Measurements from ENCODE around the gene COMMD10. TPM values are rescaled to one million over a fixed set of nuclear protein-coding genes. Genes with fewer than 3 reads are reported as not detected.

Gene COMMD10
- total and polyA plus RNA-seq, 2 of the 8 experiments (the other 6 are each of a cell fraction or from before 2014, with no cell fraction given), result 16.5 to 43.4 TPM

DNA sequence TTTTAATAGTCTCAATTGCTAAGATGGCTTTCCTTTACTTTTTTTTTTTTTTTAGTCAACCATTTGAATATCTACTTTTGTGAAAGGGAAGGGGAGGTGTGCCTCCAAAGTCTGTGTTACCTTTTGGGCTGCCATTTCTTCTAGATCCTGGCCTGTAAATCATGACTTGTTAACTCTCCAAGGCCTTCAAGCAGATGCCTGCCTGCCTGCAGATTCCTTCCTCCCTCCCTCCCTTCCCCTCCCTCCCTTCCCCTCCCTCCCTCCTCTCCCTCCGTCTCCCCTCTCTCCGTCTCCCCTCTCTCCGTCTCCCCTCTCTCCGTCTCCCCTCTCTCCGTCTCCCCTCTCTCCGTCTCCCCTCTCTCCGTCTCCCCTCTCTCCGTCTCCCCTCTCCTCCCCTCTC is 73.1 kb downstream of the COMMD10 start (continued):
- no peak for TF ChIP-seq RXRA (IDR thresholded peaks at IDR 0.05; ENCODE audit: insufficient read depth, low read depth, low read length)
- TF ChIP-seq TBP (IDR thresholded peaks at IDR 0.05; ENCODE audit: low read depth, low read length), result no peak
- no peak for TF ChIP-seq HDAC6 (IDR thresholded peaks at IDR 0.05; ENCODE audit: low read depth, low read length)
- TF ChIP-seq, protein P1, sequence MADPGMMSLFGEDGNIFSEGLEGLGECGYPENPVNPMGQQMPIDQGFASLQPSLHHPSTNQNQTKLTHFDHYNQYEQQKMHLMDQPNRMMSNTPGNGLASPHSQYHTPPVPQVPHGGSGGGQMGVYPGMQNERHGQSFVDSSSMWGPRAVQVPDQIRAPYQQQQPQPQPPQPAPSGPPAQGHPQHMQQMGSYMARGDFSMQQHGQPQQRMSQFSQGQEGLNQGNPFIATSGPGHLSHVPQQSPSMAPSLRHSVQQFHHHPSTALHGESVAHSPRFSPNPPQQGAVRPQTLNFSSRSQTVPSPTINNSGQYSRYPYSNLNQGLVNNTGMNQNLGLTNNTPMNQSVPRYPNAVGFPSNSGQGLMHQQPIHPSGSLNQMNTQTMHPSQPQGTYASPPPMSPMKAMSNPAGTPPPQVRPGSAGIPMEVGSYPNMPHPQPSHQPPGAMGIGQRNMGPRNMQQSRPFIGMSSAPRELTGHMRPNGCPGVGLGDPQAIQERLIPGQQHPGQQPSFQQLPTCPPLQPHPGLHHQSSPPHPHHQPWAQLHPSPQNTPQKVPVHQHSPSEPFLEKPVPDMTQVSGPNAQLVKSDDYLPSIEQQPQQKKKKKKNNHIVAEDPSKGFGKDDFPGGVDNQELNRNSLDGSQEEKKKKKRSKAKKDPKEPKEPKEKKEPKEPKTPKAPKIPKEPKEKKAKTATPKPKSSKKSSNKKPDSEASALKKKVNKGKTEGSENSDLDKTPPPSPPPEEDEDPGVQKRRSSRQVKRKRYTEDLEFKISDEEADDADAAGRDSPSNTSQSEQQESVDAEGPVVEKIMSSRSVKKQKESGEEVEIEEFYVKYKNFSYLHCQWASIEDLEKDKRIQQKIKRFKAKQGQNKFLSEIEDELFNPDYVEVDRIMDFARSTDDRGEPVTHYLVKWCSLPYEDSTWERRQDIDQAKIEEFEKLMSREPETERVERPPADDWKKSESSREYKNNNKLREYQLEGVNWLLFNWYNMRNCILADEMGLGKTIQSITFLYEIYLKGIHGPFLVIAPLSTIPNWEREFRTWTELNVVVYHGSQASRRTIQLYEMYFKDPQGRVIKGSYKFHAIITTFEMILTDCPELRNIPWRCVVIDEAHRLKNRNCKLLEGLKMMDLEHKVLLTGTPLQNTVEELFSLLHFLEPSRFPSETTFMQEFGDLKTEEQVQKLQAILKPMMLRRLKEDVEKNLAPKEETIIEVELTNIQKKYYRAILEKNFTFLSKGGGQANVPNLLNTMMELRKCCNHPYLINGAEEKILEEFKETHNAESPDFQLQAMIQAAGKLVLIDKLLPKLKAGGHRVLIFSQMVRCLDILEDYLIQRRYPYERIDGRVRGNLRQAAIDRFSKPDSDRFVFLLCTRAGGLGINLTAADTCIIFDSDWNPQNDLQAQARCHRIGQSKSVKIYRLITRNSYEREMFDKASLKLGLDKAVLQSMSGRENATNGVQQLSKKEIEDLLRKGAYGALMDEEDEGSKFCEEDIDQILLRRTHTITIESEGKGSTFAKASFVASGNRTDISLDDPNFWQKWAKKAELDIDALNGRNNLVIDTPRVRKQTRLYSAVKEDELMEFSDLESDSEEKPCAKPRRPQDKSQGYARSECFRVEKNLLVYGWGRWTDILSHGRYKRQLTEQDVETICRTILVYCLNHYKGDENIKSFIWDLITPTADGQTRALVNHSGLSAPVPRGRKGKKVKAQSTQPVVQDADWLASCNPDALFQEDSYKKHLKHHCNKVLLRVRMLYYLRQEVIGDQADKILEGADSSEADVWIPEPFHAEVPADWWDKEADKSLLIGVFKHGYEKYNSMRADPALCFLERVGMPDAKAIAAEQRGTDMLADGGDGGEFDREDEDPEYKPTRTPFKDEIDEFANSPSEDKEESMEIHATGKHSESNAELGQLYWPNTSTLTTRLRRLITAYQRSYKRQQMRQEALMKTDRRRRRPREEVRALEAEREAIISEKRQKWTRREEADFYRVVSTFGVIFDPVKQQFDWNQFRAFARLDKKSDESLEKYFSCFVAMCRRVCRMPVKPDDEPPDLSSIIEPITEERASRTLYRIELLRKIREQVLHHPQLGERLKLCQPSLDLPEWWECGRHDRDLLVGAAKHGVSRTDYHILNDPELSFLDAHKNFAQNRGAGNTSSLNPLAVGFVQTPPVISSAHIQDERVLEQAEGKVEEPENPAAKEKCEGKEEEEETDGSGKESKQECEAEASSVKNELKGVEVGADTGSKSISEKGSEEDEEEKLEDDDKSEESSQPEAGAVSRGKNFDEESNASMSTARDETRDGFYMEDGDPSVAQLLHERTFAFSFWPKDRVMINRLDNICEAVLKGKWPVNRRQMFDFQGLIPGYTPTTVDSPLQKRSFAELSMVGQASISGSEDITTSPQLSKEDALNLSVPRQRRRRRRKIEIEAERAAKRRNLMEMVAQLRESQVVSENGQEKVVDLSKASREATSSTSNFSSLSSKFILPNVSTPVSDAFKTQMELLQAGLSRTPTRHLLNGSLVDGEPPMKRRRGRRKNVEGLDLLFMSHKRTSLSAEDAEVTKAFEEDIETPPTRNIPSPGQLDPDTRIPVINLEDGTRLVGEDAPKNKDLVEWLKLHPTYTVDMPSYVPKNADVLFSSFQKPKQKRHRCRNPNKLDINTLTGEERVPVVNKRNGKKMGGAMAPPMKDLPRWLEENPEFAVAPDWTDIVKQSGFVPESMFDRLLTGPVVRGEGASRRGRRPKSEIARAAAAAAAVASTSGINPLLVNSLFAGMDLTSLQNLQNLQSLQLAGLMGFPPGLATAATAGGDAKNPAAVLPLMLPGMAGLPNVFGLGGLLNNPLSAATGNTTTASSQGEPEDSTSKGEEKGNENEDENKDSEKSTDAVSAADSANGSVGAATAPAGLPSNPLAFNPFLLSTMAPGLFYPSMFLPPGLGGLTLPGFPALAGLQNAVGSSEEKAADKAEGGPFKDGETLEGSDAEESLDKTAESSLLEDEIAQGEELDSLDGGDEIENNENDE (IDR thresholded peaks at IDR 0.05; ENCODE audit: insufficient replicate concordance, low read length), result no peak
- TF ChIP-seq, protein P2, sequence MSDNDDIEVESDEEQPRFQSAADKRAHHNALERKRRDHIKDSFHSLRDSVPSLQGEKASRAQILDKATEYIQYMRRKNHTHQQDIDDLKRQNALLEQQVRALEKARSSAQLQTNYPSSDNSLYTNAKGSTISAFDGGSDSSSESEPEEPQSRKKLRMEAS (IDR thresholded peaks at IDR 0.05), result no peak

Data from H1 (cell line).